Adrenal gland (tissue), 12 donors: ENCODE data around the gene MISP. TPM values are rescaled to one million over a fixed set of nuclear protein-coding genes. Genes with fewer than 3 reads are reported as not detected.
A peak's percentile ranks its signal among the peaks of the same experiment; 100 is the strongest.

Experiments
- DNase-seq, 7 donors: peaks; one replicate each; pipeline ENCODE4 v3.0.0-alpha.2; 2019 to 2020
- H3K27ac ChIP-seq, 5 donors: fragments of 200-600 bp; sonication (generic) in 4 of 5; 1 replicate in 3 of 5; 2 replicates in 2 of 5; pipeline versions ENCODE4 v1.5.1 to v1.8.0; 2016 to 2020; ENCODE audit warnings: mild to moderate bottlenecking in 1 of 5
- H3K27me3 ChIP-seq: fragments of 200-600 bp; 2 replicates; pipeline ENCODE4 v1.8.0; 2021
- H3K36me3 ChIP-seq, 2 donors: fragments of 200-600 bp; replicated peaks in 1 of 2; 1 replicate in 1 of 2; 2 replicates in 1 of 2; pipeline versions ENCODE4 v1.5.1 to v1.8.0; 2018 to 2022
- H3K4me1 ChIP-seq, 2 donors: fragments of 200-600 bp; replicated peaks in 1 of 2; 1 replicate in 1 of 2; 2 replicates in 1 of 2; pipeline versions ENCODE4 v1.5.1 to v1.8.0; 2018 to 2021
- H3K4me3 ChIP-seq, 4 donors: fragments of 200-600 bp; sonication (generic) in 3 of 4; one replicate each; pipeline ENCODE4 v1.5.1; 2016 to 2018
- H3K9me3 ChIP-seq, 3 donors: fragments of 200-600 bp; sonication (generic) in 1 of 3; replicated peaks in 1 of 3; 1 replicate in 2 of 3; 2 replicates in 1 of 3; pipeline versions ENCODE4 v1.5.1 to v1.8.0; 2016 to 2021
- POLR2A ChIP-seq, 2 donors: fragments of 450-650 bp; IDR thresholded peaks; one replicate each; pipeline ENCODE4 v1.6.1; 2017; ENCODE audit warnings: antibody characterized with exemption in 2 of 2, mild to moderate bottlenecking in 2 of 2, moderate library complexity in 1 of 2
- WGBS, 4 donors: extraction: QIAGEN DNeasy Blood & Tissue Kit in 2 of 4; methylation state at CpG; one replicate each; pipeline versions ENCODE4 v1.1.5 to v1.1.7; 2013 to 2017; 5-methylcytosine and 5-hydroxymethylcytosine counted together
- intact Hi-C, 2 donors: fragments of 100-400 bp; cut with DNase I; formaldehyde crosslinking; loops; one replicate each; pipeline versions ENCODE4 v1.14.1 to v1.15.0; 2022 to 2023
- polyA plus RNA-seq, 3 donors: library from polyadenylated mRNA; stranded (reverse); fragments of 200-250 nt in 2 of 3; fragments of 350-450 nt in 1 of 3; fragmentation: Illumina TruSeq in 1 of 3; extraction: RNeasy Lipid Tissue Mini Kit (QIAGEN cat#74804) in 1 of 3; gene quantifications; one replicate each; pipeline ENCODE4 v1.2.3, GENCODE V29; 2013 to 2014
- total RNA-seq, 9 donors: library from RNA; depleted of rRNA in 4 of 9; stranded (reverse); fragments of >200 nt in 4 of 9; fragments of 120-200 nt in 1 of 9; fragmentation: NEBNext Ultra II Directional in 1 of 9; extraction: Animal tissue kit (Norgen Biotek cat#: 25700) in 1 of 9; gene quantifications; one replicate each; pipeline versions ENCODE4 v1.1.0 to v1.2.4, GENCODE V29; 2013 to 2023
- TF ChIP-seq, protein P1 (sequence below), 6 experiments: fragments of 450-650 bp in 4 of 6; fragments of 200-600 bp in 2 of 6; sonication (generic) in 1 of 6; IDR thresholded peaks; 1 replicate in 5 of 6; 2 replicates in 1 of 6; pipeline versions ENCODE4 v1.5.1 to v1.8.0; 2016 to 2021; ENCODE audit warnings: antibody characterized with exemption in 6 of 6, mild to moderate bottlenecking in 2 of 6, moderate library complexity in 1 of 6
- donor health status: healthy with polysubstance abuse.
- donor health status: Bipolar disorder and iron deficiency.
- donor health status: DM: yes; HTN: yes; CAD: no.
- donor health status: DM: no; HTN: no; CAD: no.
- donor health status: DM: no; HTN: no; CAD: no.
- donor health status: DM: yes; HTN: yes; CAD: no.

Gene MISP
- total and polyA plus RNA-seq, 12 donors = 0.06 to 0.43 (median 0.11) TPM; not detected in 6

DNA sequence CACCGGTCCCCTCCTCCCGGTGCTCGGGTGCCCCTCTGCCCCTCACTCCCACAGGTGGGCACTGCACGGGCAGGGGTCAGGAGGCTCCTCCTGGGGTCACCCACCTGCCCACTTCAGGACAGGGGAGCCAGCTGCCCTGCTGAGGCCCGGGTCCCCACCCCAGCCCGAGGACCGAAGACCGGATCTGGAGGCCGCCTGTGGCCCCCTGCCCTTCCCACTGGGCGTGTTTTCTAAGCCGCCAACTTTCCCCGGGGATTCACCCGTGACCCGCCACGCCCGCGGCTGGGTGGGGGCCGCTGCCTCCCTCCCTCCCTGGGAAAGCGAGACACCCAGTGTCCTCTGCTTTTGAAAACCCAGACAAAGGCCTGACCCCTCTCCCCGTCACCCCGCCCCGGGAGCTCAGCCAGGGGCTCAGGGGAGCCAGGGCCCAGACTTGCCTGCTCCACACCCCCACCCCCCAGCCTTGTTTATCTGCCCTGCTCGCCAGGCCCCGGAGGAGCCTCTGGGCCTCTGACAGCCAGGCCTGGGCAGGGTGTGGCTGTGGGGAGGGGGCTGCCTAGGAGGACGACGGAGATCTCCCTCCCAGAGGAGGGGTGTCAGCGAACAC lies 40.8 kb upstream of the MISP start:
- intact Hi-C loops = no loop called here
- DNase-seq = no peak
- Histone ChIP-seq H3K4me3 (peak overlapping the region in 2 of 4 donors; percentile 59 to 87), H3K27me3 (no peaks in the 10 kb centered on the region), H3K4me1 (peaks cover 0 to 4% of the 10 kb centered on the region in 2 donors), H3K27ac (peak overlapping the region in 4 of 5 donors; percentile 17 to 85 (median 70)), H3K36me3 (no peaks in the 10 kb centered on the region), H3K9me3 (no peaks in the 10 kb centered on the region)
- WGBS, 4 donors = 35 to 80% (median 39%) methylated on average over 4 to 27 of the region's 27 CpGs
- TF ChIP-seq, protein P1, sequence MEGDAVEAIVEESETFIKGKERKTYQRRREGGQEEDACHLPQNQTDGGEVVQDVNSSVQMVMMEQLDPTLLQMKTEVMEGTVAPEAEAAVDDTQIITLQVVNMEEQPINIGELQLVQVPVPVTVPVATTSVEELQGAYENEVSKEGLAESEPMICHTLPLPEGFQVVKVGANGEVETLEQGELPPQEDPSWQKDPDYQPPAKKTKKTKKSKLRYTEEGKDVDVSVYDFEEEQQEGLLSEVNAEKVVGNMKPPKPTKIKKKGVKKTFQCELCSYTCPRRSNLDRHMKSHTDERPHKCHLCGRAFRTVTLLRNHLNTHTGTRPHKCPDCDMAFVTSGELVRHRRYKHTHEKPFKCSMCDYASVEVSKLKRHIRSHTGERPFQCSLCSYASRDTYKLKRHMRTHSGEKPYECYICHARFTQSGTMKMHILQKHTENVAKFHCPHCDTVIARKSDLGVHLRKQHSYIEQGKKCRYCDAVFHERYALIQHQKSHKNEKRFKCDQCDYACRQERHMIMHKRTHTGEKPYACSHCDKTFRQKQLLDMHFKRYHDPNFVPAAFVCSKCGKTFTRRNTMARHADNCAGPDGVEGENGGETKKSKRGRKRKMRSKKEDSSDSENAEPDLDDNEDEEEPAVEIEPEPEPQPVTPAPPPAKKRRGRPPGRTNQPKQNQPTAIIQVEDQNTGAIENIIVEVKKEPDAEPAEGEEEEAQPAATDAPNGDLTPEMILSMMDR (IDR thresholded peaks at IDR 0.05) = no peak
- TF ChIP-seq POLR2A (IDR thresholded peaks at IDR 0.05) = no peak

DNA sequence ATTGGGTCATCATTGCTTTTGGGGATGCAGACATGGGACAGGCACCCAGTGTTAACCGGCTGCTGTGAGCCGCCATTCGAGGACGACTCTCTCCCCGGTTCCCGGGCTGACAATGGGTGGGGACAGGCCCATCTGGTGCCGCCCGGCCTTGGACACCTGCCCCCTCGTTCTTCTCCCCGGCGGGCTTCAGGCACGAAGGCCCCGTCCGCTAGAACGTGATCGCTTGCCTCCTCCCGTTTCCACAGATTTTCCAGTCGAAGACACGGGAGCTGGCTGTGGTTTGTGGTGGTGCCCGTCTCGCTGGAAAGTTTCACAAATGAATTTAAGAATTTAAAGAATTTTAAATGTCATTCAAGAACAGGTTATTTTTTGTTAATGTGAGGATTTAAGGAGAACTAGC lies 40.1 kb upstream of the MISP start:
- no peak for TF ChIP-seq POLR2A (IDR thresholded peaks at IDR 0.05)
- TF ChIP-seq, protein P1 (IDR thresholded peaks at IDR 0.05) = no peak
- intact Hi-C loops = no loop called here
- peak overlapping the region in 1 of 4 donors; percentile 87 for H3K4me3 ChIP-seq

DNA sequence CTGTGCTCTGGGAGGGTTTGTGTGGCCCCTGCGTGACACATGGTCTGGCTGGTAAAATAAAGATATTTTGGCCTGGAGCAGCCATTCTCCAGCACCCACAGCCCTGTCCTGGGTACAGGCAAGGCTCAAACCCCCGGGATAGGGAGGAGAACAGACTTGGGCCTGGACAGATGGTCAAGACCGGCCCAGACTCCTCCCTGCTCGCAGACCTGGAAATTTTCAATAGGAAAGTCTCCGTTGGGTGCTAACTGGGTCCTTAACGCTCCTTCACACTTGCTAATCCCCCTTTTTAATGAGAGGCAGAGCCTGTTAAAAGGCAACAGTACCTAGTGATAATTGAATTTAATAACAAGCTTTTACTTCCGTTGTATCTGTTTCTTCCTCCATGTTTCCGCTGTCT lies 39.7 kb upstream of the MISP start:
- H3K27ac ChIP-seq = peak overlapping the region in 2 of 5 donors; percentile 55 to 80
- H3K27me3 ChIP-seq = no peaks in the 10 kb centered on the region
- no peaks in the 10 kb centered on the region for H3K9me3 ChIP-seq
- no peaks in the 10 kb centered on the region for H3K36me3 ChIP-seq
- H3K4me1 ChIP-seq = peaks cover 0 to 4% of the 10 kb centered on the region in 2 donors
- WGBS, 4 donors = 71 to 87% (median 78%) methylated on average over 8 of the region's 8 CpGs
- no peak for DNase-seq
- H3K4me3 ChIP-seq = no peak overlapping the region
- TF ChIP-seq POLR2A (IDR thresholded peaks at IDR 0.05) = no peak
- TF ChIP-seq, protein P1 (IDR thresholded peaks at IDR 0.05) = no peak
- intact Hi-C loops = no loop called here

More for the DNA sequence above, 40.1 kb upstream of the MISP start:
- WGBS, 4 donors = 58 to 82% (median 72%) methylated on average over 19 to 21 of the region's 21 CpGs
- DNase-seq = no peak
- no peaks in the 10 kb centered on the region for H3K9me3 ChIP-seq
- no peaks in the 10 kb centered on the region for H3K36me3 ChIP-seq
- H3K27ac ChIP-seq = peak overlapping the region in 2 of 5 donors; percentile 80 to 85
- peaks cover 0 to 4% of the 10 kb centered on the region in 2 donors for H3K4me1 ChIP-seq
- H3K27me3 ChIP-seq = no peaks in the 10 kb centered on the region

DNA sequence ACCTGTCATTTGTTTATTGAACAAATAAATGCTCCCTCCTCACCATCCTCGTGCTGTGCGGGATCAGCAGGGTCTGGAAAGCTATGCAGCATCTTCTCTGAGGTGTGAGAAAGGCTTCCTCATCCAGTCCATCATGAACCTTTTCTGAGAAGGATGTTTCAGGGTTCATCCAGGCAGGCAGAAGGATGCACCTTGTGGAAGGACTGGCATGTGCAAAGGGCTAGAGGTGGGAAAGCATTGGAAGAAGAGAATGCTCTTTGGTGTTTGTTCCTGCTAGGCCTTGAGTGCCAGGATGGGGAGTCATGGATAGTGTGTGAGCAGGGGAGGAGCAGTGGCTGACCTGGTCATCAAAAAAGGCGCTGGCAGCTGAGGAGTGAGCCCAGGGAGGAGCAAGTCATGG lies 35.6 kb upstream of the MISP start:
- H3K27ac ChIP-seq = no peak overlapping the region
- no peaks in the 10 kb centered on the region for H3K9me3 ChIP-seq
- no peak for DNase-seq
- intact Hi-C loops = no loop called here
- H3K4me3 ChIP-seq = no peak overlapping the region
- no peaks in the 10 kb centered on the region for H3K36me3 ChIP-seq
- TF ChIP-seq, protein P1 (IDR thresholded peaks at IDR 0.05) = no peak
- no peak for TF ChIP-seq POLR2A (IDR thresholded peaks at IDR 0.05)
- H3K4me1 ChIP-seq = peaks cover 18 to 25% of the 10 kb centered on the region in 2 donors
- 88 to 98% (median 97%) methylated on average over 3 of the region's 3 CpGs for WGBS, 4 donors
- no peaks in the 10 kb centered on the region for H3K27me3 ChIP-seq
